GM12864 (cell line): ENCODE measurements around the gene FCN3.
A peak's percentile ranks its signal among the peaks of the same experiment; 100 is the strongest.

Experiments used
- DNase-seq: peaks from one replicate; pipeline ENCODE4 v3.0.0-alpha.2; 2011; ENCODE audit warnings: low read depth
- H3K4me3 ChIP-seq: 2 replicates; pipeline ENCODE4 v1.5.1; 2011; ENCODE audit warnings: mild to moderate bottlenecking, low read depth, low read length, control low read depth
- TF ChIP-seq, protein P1 (sequence below): IDR thresholded peaks from 2 replicates; pipeline ENCODE4 v1.5.1; 2011; ENCODE audit warnings: low read depth, mild to moderate bottlenecking, moderate library complexity, low read length, control low read depth, inconsistent platforms; ENCODE audit errors: missing control alignments

FCN3 gene

DNA sequence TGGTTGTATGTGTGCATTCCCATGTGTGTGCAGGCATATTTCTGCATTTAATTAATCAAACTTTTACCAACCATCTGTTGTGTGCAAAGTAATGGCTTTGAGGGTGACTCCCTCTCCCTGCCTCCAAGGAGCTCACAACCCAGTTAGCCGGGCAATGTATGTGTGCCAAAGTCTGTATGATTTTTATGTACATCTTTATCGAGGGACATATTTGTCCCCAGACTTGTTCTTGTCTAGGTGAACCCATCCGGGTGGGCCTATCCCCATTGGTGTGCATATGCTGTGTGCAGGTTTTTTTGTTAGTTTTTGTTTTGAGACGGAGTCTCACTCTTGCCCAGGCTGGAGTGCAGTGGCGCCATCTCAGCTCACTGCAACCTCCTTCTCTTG lies 31.0 kb downstream of the FCN3 start:
- H3K4me3 ChIP-seq: peak overlapping the region; percentile 76
- TF ChIP-seq, protein P1, sequence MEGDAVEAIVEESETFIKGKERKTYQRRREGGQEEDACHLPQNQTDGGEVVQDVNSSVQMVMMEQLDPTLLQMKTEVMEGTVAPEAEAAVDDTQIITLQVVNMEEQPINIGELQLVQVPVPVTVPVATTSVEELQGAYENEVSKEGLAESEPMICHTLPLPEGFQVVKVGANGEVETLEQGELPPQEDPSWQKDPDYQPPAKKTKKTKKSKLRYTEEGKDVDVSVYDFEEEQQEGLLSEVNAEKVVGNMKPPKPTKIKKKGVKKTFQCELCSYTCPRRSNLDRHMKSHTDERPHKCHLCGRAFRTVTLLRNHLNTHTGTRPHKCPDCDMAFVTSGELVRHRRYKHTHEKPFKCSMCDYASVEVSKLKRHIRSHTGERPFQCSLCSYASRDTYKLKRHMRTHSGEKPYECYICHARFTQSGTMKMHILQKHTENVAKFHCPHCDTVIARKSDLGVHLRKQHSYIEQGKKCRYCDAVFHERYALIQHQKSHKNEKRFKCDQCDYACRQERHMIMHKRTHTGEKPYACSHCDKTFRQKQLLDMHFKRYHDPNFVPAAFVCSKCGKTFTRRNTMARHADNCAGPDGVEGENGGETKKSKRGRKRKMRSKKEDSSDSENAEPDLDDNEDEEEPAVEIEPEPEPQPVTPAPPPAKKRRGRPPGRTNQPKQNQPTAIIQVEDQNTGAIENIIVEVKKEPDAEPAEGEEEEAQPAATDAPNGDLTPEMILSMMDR: no peak
- no peak for DNase-seq

DNA sequence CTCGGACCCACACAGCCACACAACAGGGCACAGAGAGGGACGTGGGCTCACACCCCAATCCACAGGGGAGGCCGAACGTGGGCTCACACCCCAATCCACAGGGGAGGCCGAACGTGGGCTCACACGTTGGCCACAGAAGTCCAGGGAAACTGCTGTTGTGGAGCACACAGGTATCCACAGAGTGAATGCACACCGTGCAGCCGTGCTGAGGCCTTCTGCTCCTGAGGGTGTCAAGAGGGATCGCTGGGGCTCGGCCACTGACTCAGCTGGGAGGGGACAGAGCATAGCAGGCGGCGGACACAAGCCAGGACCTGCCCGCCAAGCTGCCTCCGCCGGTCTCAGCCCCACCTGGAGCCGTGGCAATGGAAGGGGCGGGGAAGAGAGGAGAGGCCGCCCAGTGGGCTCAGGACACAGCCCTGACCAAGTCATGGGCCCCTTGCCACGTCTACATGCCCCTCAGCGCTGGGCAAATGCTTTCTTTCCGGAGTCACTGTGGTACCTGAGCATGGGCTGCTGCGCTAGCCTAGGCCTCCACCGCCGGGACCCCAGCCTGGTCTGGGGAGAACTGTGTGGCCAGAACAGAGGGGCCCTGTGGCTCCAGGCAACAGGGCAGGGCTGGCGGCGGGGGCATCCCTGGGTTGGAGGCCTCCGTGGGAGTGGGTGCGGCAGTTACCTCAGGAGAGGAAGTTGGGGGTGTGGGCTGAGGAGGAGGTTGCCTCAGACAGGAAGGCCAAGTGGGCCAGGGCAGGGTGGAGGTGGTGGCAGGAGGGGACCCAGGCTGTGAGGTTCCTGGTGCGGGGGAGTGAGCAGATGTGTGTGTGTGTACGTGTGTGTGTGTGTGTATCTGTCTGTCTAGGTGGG lies 31.6 kb downstream of the FCN3 start:
- peak overlapping the region; percentile 76 for H3K4me3 ChIP-seq
- DNase-seq: no peak
- TF ChIP-seq, protein P1: no peak

DNA sequence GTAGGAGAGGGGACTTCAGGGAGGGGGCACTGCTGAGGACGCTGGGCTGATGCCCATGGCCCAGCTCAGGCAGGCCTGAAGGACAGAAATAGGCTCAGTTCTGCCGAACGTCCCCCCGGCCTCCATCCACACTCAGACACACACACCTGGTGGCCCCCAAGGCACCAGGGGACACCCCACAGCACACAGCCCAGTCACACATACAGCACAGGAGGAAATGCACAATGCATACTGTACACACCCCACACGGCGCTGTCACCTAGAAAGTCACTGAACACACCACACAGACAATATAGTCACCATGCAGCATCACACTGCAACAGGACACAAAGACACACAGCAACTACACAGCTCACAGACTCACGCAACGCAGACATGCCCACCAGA lies 32.2 kb downstream of the FCN3 start:
- peak overlapping the region; percentile 76 for H3K4me3 ChIP-seq
- DNase-seq: no peak
- TF ChIP-seq, protein P1: no peak

DNA sequence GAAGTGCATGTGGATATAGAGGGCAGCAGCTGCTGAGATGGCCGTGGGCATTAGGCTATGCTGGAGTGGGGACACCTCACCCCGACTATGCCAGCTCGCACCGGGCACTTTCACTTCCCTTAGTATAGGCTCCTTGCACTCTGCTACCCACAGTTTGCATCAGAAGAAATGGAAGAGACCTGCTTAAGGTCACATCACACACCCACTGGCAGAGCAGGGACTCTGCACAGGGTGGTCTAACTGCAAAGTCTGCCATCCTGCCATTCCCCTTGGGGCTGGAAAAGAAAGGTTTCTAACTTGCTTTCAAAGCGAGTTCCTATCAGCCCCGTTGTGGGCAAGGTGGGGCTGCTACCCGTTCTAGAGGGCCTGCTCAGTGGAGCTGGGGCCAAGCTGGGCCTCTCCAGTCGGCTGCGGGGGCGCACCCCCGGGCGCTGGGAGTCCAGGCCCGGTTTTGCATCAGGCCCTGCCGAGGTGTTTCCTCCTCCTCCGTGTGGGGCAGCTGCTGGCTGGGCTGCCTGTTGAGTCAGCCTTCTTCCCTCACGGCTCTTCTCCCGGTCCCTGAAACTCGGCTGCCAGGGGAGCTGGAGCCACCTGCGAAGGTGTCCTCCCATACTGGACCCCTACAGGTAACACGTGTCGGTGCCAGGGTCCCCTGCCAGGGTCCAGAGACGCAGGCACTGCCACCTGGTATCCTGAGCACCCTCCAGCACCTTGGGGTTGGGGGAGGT lies 32.9 kb downstream of the FCN3 start, which contains the start of gene SYTL1:
Gene SYTL1 (plus strand): TSS at position 498 of the 728 bp plus-strand sequence. CDS start 3,313 bp downstream, outside the sequence.
- TF ChIP-seq, protein P1: no peak
- H3K4me3 ChIP-seq: peak within 1 kb of the TSS; percentile 76
- no peak for DNase-seq

DNA sequence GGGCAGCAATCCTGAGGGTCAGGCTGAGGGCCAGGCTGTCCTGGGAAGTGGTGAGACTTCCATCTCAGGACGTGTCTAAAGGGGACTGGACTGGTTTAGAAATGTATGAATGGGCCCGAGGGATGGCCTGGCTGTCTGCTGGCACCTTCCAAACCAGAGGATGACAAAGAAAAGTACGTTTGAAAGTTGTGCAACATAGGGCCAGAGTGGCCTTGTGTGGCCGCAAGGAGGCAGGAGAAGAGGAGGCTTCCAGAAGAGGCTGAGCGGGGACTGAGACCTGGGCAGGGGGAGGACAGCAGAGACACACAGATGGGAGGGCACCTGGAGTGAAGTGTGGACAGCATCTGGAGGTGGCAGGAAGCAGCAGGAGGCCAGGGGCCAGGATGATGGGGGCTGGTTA lies 35.4 kb downstream of the FCN3 start:
- TF ChIP-seq, protein P1: no peak
- DNase-seq: no peak
- no peak overlapping the region for H3K4me3 ChIP-seq

DNA sequence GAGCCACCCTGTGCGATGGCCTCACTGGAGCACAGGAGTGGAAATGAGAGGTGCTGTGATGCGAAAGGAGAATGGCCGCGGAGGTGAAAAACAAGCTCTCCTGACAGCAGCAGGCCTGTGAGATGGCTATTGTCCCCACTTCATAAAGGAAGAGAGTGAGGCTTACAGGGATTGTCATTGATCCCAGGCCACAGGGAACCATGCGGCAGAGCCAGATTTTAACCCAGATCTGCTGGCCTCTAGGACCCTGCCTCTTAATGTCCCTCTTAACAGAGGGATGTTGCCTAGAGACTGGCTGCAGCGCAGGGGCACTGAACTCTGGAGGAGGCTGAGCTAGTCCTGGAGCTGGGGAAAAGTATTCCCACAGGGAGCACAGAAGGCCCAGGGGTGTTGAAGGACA lies 35.9 kb downstream of the FCN3 start:
- TF ChIP-seq, protein P1: no peak
- no peak overlapping the region for H3K4me3 ChIP-seq
- DNase-seq: no peak
